Rectal smooth muscle tissue (tissue), 1 donor: ENCODE measurements around the gene PLCB3.
A peak's percentile ranks its signal among the peaks of the same experiment; 100 is the strongest.

Experiments used
- H3K27ac ChIP-seq: one replicate; pipeline ENCODE4 v1.7.0; 2013; ENCODE audit warnings: low read depth, low read length, inconsistent platforms
- H3K27me3 ChIP-seq: one replicate; pipeline ENCODE4 v1.7.0; 2013; ENCODE audit warnings: low read length; ENCODE audit not compliant: control insufficient read depth, insufficient read depth
- H3K36me3 ChIP-seq: one replicate; pipeline ENCODE4 v1.7.0; 2013; ENCODE audit warnings: low read length; ENCODE audit not compliant: control insufficient read depth, insufficient read depth
- H3K4me1 ChIP-seq: one replicate; pipeline ENCODE4 v1.7.0; 2013; ENCODE audit warnings: low read length; ENCODE audit not compliant: control insufficient read depth, insufficient read depth
- H3K4me3 ChIP-seq: one replicate; pipeline ENCODE4 v1.7.0; 2013; ENCODE audit warnings: low read length
- H3K9ac ChIP-seq: one replicate; pipeline ENCODE4 v1.7.0; 2013; ENCODE audit warnings: low read length

PLCB3 gene

GRCh38 chr11:64294774-64295173, 43.4 kb downstream of the PLCB3 start:
- Histone ChIP-seq H3K27me3 (peaks cover 53% of the 10 kb centered on the region), H3K27ac (no peak overlapping the region), H3K36me3 (no peaks in the 10 kb centered on the region), H3K4me3 (no peak overlapping the region), H3K9ac (no peak overlapping the region), H3K4me1 (peaks cover 2% of the 10 kb centered on the region)

GRCh38 chr11:64295760-64296159, 44.4 kb downstream of the PLCB3 start:
- H3K4me3 ChIP-seq: no peak overlapping the region
- no peaks in the 10 kb centered on the region for H3K36me3 ChIP-seq
- peaks cover 62% of the 10 kb centered on the region for H3K27me3 ChIP-seq
- H3K4me1 ChIP-seq: peaks cover 3% of the 10 kb centered on the region
- H3K9ac ChIP-seq: no peak overlapping the region
- no peak overlapping the region for H3K27ac ChIP-seq

DNA sequence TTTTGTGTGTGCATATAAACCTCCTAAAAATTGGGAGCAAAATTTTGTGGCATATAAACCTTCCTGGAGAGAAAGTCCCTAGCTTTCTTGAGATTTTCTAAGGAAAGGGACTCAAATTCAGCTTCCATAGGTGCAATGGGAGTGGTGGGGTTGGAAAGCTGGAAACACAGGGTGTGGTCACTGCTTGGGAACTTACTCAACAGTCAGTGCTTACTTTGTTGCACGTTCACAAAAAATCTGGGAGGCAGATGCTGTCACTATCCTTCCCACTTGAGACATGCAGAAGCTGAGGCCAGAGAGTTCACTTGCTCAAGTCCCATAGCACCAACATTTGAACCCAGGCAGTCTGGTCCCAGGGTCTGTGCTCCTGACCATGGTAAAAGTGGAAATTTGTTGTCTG, 44.9 kb downstream of the PLCB3 start:
- H3K4me3 ChIP-seq: no peak overlapping the region
- no peaks in the 10 kb centered on the region for H3K36me3 ChIP-seq
- no peak overlapping the region for H3K27ac ChIP-seq
- H3K4me1 ChIP-seq: peaks cover 5% of the 10 kb centered on the region
- H3K9ac ChIP-seq: no peak overlapping the region
- H3K27me3 ChIP-seq: peaks cover 59% of the 10 kb centered on the region

DNA sequence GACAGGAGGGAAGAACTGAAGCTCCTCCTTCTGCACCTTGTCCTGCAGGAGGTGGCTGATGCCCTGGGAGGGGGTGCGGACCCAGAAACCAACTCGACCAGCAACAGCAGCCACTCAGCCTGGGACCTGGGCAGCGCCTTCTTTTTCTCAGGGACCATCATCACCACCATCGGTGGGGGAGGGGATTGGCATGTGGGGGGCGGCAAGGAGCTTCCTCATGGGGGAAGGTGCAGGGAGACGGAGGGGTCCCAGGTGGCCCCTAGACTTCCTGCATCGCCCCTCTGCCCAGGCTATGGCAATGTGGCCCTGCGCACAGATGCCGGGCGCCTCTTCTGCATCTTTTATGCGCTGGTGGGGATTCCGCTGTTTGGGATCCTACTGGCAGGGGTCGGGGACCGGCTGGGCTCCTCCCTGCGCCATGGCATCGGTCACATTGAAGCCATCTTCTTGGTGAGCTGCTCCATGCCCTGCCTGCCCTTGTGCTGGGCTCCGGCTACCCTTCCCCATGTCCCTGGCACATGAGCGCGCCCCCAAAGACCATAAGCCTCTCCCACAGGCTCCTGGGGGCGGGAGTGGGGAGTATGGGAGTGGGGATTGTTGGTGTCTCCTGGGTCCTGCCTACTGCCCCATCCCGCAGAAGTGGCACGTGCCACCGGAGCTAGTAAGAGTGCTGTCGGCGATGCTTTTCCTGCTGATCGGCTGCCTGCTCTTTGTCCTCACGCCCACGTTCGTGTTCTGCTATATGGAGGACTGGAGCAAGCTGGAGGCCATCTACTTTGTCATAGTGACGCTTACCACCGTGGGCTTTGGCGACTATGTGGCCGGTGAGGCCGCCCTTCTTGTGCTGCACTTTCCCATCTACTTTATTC, 45.7 kb downstream of the PLCB3 start:
- H3K27ac ChIP-seq: no peak overlapping the region
- peaks cover 57% of the 10 kb centered on the region for H3K27me3 ChIP-seq
- H3K9ac ChIP-seq: no peak overlapping the region
- H3K4me1 ChIP-seq: peaks cover 5% of the 10 kb centered on the region
- H3K36me3 ChIP-seq: no peaks in the 10 kb centered on the region
- no peak overlapping the region for H3K4me3 ChIP-seq

GRCh38 chr11:64297699-64298358, 46.5 kb downstream of the PLCB3 start:
- H3K9ac ChIP-seq: no peak overlapping the region
- peaks cover 49% of the 10 kb centered on the region for H3K27me3 ChIP-seq
- peaks cover 5% of the 10 kb centered on the region for H3K4me1 ChIP-seq
- H3K27ac ChIP-seq: no peak overlapping the region
- no peaks in the 10 kb centered on the region for H3K36me3 ChIP-seq
- no peak overlapping the region for H3K4me3 ChIP-seq

DNA sequence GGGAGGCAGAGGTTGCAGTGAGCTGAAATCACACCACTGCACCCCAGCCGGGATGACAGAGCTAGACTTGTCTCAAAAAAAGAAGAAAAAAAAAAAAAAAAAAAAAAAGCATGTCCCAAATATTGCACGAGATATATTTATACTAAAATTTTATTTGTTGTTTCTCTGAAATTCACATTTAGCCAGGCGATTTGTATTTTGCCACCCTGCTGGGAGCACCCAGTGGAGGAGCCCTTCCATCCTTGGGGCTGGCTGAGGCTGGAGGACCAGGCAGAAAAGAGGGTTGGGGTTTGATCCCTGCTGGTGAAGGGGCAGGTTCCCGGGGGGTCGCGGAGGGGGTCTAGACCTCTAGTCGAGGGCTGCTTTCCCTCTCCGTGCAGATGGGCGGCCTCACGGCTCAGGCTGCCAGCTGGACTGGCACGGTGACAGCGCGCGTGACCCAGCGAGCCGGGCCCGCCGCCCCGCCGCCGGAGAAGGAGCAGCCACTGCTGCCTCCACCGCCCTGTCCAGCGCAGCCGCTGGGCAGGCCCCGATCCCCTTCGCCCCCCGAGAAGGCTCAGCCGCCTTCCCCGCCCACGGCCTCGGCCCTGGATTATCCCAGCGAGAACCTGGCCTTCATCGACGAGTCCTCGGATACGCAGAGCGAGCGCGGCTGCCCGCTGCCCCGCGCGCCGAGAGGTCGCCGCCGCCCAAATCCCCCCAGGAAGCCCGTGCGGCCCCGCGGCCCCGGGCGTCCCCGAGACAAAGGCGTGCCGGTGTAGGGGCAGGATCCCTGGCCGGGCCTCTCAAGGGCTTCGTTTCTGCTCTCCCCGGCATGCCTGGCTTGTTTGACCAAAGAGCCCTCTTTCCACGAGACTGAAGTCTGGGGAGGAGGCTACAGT, 47.9 kb downstream of the PLCB3 start:
- Histone ChIP-seq H3K27me3 (peaks cover 42% of the 10 kb centered on the region), H3K27ac (no peak overlapping the region), H3K9ac (no peak overlapping the region), H3K4me3 (peak overlapping the region; percentile 52), H3K4me1 (peaks cover 10% of the 10 kb centered on the region), H3K36me3 (no peaks in the 10 kb centered on the region)

- Histone ChIP-seq H3K4me3 (peak within 1 kb of the TSS; percentile 52), H3K9ac (no peak within 1 kb of the TSS), H3K36me3 (no peaks in the 10 kb centered on the region), H3K27ac (no peak within 1 kb of the TSS), H3K4me1 (peaks cover 11% of the 10 kb centered on the region), H3K27me3 (peaks cover 42% of the 10 kb centered on the region)
These were observed 48.7 kb downstream of the PLCB3 start, which contains the start of gene CATSPERZ for GRCh38 chr11:64299847-64300648. CATSPERZ (plus strand) TSS chr11:64300358; CDS start chr11:64300411, 53 bp downstream.

- H3K4me3 ChIP-seq: peak overlapping the region; percentile 86
- H3K9ac ChIP-seq: peak overlapping the region; percentile 11
- peaks cover 11% of the 10 kb centered on the region for H3K4me1 ChIP-seq
- H3K27ac ChIP-seq: peak overlapping the region; percentile 99
- H3K27me3 ChIP-seq: peaks cover 19% of the 10 kb centered on the region
- H3K36me3 ChIP-seq: no peaks in the 10 kb centered on the region
These were observed 52.0 kb downstream of the PLCB3 start for GRCh38 chr11:64303109-64304031.

GRCh38 chr11:64304032-64304315, 52.6 kb downstream of the PLCB3 start:
- Histone ChIP-seq H3K9ac (peak overlapping the region; percentile 11), H3K4me3 (peak overlapping the region; percentile 86)

DNA sequence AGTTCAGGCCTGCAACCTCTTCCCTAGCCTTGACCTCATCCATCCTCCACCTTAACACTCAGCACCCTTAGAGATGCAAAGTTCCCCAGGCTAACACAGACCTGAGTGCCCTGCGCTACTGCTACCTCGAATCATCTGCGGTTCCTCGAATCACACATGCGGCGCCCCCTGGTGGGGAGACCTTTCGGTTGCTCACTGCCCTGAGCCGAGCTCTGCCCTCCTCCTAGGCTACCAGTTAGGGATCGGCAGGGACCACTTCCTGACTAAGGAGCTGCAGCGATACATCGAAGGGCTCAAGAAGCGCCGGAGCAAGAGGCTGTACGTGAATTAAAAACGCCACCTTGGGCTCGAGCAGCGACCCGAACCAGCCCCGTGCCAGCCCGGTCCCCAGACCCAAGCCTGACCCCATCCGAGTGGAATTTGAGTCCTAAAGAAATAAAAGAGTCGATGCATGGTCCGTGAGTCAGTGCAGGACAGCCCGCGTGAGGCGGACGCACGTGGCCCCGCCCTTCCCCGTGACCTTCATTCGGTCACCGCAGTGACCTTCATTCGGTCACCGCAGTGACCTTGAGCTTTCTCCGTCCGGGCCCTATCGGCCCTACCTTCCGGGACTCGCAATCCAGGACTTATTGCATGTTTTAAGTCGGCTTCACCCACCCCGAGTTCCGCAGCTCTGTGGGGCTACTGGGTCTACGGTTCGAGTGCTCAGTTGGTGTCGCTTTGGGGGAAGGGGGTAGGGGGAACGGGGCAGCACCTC, 53.2 kb downstream of the PLCB3 start:
- Histone ChIP-seq H3K27me3 (peaks cover 17% of the 10 kb centered on the region), H3K27ac (peak overlapping the region; percentile 99), H3K4me1 (peaks cover 8% of the 10 kb centered on the region), H3K4me3 (peak overlapping the region; percentile 86), H3K9ac (peak overlapping the region; percentile 66), H3K36me3 (no peaks in the 10 kb centered on the region)

More at GRCh38 chr11:64304032-64304315, 52.6 kb downstream of the PLCB3 start:
- H3K27me3 ChIP-seq: peaks cover 18% of the 10 kb centered on the region
- no peaks in the 10 kb centered on the region for H3K36me3 ChIP-seq
- peak overlapping the region; percentile 99 for H3K27ac ChIP-seq
- H3K4me1 ChIP-seq: peaks cover 11% of the 10 kb centered on the region
